GM12878 (cell line): ENCODE data around the gene GPAT2.
"Not testable (repeated sequence)": the region's sequence is repeated elsewhere in the genome, so short reads cannot be mapped to it uniquely, and the experiment has no call there.

Source experiments
- EP300 ChIP-seq, 2 experiments: fragments of 150-350 bp in 1 of 2; IDR thresholded peaks; 2 replicates each; pipeline ENCODE4 v1.6.1; 2011 to 2012; ENCODE audit warnings: low read depth in 2 of 2, low read length in 2 of 2, borderline replicate concordance in 1 of 2, improper control_type of control experiment in 1 of 2, inconsistent platforms in 1 of 2; ENCODE audit not compliant: control insufficient read depth in 1 of 2
- EZH2 ChIP-seq: IDR thresholded peaks from 2 replicates; pipeline ENCODE4 v1.6.1; 2012; ENCODE audit warnings: low read depth, mild to moderate bottlenecking, control low read depth, inconsistent platforms, low read length, borderline replicate concordance; ENCODE audit not compliant: control insufficient read depth
- FOXM1 ChIP-seq: IDR thresholded peaks from 2 replicates; pipeline ENCODE4 v1.6.1; 2012; ENCODE audit warnings: low read depth, mild to moderate bottlenecking, inconsistent platforms, low read length, moderate library complexity
- GATAD2B ChIP-seq: fragments of 450-650 bp; conservative IDR thresholded peaks from 2 replicates; pipeline ENCODE4 v1.6.1; 2017; ENCODE audit warnings: low read depth, mild to moderate bottlenecking, moderate library complexity
- MEF2A ChIP-seq: IDR thresholded peaks from 2 replicates; pipeline ENCODE4 v1.6.1; 2011; ENCODE audit warnings: low read depth, mild to moderate bottlenecking, low read length, moderate library complexity; ENCODE audit not compliant: insufficient read depth
- POLR2A ChIP-seq: IDR thresholded peaks from 2 replicates; pipeline ENCODE4 v1.6.1; 2011; ENCODE audit warnings: low read depth, mild to moderate bottlenecking, low read length
- POLR2AphosphoS5 ChIP-seq: IDR thresholded peaks from 2 replicates; pipeline ENCODE4 v1.6.1; 2011; ENCODE audit warnings: mild to moderate bottlenecking, low read length, inconsistent platforms
- ZNF207 ChIP-seq: fragments of 450-650 bp; IDR thresholded peaks from 2 replicates; pipeline ENCODE4 v1.6.1; 2014; ENCODE audit warnings: antibody characterized with exemption, mild to moderate bottlenecking, borderline replicate concordance
- ZNF274 ChIP-seq: IDR thresholded peaks from one replicate; pipeline ENCODE4 v1.8.0; 2011; ENCODE audit not compliant: insufficient read length, insufficient read depth
- TF ChIP-seq, protein P1 (sequence below), 3 experiments: IDR thresholded peaks in 2 of 3; conservative IDR thresholded peaks in 1 of 3; 2 replicates each; pipeline ENCODE4 v1.5.1; 2011; ENCODE audit warnings: low read depth in 3 of 3, low read length in 3 of 3, mild to moderate bottlenecking in 3 of 3, control low read depth in 2 of 3, moderate library complexity in 2 of 3, inconsistent platforms in 1 of 3, mixed read lengths in 1 of 3; ENCODE audit not compliant: control insufficient read depth in 2 of 3, insufficient read depth in 1 of 3; ENCODE audit errors: extremely low read depth in 1 of 3
- TF ChIP-seq, protein P2 (sequence below): IDR thresholded peaks from 2 replicates; pipeline ENCODE4 v1.6.1; 2012; ENCODE audit warnings: mild to moderate bottlenecking, low read depth, low read length
- TF ChIP-seq, protein P3 (sequence below): fragments of 450-650 bp; formaldehyde crosslinking; IDR thresholded peaks from 2 replicates; pipeline ENCODE4 v1.5.0; 2022; ENCODE audit warnings: mild to moderate bottlenecking, missing genetic modification characterization
- TF ChIP-seq, protein P4 (sequence below): IDR thresholded peaks from 2 replicates; pipeline ENCODE4 v1.6.1; 2012; ENCODE audit warnings: low read length, inconsistent platforms
- TF ChIP-seq, protein P5 (sequence below): IDR thresholded peaks from 2 replicates; pipeline ENCODE4 v1.6.1; 2011; ENCODE audit warnings: borderline replicate concordance, low read depth, mild to moderate bottlenecking, moderate library complexity, low read length; ENCODE audit not compliant: insufficient read depth, poor library complexity, severe bottlenecking

DNA sequence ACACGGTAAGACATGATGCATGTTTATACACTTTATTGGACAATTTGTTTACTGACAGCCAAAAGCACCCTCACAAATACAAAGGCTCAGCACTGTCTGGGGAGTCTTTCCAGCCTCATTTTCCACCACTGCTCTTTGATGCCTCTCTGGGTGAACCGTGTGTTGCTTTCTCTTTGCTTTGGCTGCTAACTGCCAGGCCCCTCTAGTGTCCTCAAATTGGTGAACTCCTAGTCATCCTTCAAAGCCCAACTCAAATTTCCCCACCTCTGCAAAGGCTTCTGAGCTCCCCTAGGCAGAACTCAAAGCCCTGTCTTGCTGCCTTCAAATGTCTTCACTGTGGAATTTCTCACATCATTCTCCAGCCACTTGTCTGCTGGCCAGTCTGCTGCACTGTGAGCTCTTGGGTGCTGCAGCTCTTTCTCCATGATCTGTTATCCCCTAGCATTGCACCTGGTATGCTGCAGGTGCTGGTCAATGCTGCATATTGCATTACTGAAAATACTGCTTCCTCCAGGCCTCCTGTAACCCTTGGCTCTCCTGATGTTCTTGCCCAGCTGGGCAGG, 32.5 kb upstream of the GPAT2 start:
- not testable (repeated sequence) for TF ChIP-seq EZH2; POLR2A; POLR2AphosphoS5; MEF2A; GATAD2B; EP300 (IDR thresholded peaks at IDR 0.05; ENCODE audit: borderline replicate concordance in 1 of 2, control insufficient read depth in 1 of 2, low read depth in 2 of 2, low read length in 2 of 2); ZNF274; FOXM1; ZNF207
- TF ChIP-seq, protein P1, sequence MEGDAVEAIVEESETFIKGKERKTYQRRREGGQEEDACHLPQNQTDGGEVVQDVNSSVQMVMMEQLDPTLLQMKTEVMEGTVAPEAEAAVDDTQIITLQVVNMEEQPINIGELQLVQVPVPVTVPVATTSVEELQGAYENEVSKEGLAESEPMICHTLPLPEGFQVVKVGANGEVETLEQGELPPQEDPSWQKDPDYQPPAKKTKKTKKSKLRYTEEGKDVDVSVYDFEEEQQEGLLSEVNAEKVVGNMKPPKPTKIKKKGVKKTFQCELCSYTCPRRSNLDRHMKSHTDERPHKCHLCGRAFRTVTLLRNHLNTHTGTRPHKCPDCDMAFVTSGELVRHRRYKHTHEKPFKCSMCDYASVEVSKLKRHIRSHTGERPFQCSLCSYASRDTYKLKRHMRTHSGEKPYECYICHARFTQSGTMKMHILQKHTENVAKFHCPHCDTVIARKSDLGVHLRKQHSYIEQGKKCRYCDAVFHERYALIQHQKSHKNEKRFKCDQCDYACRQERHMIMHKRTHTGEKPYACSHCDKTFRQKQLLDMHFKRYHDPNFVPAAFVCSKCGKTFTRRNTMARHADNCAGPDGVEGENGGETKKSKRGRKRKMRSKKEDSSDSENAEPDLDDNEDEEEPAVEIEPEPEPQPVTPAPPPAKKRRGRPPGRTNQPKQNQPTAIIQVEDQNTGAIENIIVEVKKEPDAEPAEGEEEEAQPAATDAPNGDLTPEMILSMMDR (IDR thresholded peaks at IDR 0.05 in 2 of 3, conservative IDR thresholded peaks at IDR 0.05 in 1 of 3; ENCODE audit: control insufficient read depth in 2 of 3, extremely low read depth in 1 of 3, insufficient read depth in 1 of 3, low read depth in 3 of 3, low read length in 3 of 3), result not testable (repeated sequence)
- TF ChIP-seq, protein P2, sequence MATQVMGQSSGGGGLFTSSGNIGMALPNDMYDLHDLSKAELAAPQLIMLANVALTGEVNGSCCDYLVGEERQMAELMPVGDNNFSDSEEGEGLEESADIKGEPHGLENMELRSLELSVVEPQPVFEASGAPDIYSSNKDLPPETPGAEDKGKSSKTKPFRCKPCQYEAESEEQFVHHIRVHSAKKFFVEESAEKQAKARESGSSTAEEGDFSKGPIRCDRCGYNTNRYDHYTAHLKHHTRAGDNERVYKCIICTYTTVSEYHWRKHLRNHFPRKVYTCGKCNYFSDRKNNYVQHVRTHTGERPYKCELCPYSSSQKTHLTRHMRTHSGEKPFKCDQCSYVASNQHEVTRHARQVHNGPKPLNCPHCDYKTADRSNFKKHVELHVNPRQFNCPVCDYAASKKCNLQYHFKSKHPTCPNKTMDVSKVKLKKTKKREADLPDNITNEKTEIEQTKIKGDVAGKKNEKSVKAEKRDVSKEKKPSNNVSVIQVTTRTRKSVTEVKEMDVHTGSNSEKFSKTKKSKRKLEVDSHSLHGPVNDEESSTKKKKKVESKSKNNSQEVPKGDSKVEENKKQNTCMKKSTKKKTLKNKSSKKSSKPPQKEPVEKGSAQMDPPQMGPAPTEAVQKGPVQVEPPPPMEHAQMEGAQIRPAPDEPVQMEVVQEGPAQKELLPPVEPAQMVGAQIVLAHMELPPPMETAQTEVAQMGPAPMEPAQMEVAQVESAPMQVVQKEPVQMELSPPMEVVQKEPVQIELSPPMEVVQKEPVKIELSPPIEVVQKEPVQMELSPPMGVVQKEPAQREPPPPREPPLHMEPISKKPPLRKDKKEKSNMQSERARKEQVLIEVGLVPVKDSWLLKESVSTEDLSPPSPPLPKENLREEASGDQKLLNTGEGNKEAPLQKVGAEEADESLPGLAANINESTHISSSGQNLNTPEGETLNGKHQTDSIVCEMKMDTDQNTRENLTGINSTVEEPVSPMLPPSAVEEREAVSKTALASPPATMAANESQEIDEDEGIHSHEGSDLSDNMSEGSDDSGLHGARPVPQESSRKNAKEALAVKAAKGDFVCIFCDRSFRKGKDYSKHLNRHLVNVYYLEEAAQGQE, result not testable (repeated sequence)
- TF ChIP-seq, protein P3, sequence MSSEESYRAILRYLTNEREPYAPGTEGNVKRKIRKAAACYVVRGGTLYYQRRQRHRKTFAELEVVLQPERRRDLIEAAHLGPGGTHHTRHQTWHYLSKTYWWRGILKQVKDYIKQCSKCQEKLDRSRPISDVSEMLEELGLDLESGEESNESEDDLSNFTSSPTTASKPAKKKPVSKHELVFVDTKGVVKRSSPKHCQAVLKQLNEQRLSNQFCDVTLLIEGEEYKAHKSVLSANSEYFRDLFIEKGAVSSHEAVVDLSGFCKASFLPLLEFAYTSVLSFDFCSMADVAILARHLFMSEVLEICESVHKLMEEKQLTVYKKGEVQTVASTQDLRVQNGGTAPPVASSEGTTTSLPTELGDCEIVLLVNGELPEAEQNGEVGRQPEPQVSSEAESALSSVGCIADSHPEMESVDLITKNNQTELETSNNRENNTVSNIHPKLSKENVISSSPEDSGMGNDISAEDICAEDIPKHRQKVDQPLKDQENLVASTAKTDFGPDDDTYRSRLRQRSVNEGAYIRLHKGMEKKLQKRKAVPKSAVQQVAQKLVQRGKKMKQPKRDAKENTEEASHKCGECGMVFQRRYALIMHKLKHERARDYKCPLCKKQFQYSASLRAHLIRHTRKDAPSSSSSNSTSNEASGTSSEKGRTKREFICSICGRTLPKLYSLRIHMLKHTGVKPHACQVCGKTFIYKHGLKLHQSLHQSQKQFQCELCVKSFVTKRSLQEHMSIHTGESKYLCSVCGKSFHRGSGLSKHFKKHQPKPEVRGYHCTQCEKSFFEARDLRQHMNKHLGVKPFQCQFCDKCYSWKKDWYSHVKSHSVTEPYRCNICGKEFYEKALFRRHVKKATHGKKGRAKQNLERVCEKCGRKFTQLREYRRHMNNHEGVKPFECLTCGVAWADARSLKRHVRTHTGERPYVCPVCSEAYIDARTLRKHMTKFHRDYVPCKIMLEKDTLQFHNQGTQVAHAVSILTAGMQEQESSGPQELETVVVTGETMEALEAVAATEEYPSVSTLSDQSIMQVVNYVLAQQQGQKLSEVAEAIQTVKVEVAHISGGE (CRISPR knock-in tag), result not testable (repeated sequence)
- TF ChIP-seq, protein P4, sequence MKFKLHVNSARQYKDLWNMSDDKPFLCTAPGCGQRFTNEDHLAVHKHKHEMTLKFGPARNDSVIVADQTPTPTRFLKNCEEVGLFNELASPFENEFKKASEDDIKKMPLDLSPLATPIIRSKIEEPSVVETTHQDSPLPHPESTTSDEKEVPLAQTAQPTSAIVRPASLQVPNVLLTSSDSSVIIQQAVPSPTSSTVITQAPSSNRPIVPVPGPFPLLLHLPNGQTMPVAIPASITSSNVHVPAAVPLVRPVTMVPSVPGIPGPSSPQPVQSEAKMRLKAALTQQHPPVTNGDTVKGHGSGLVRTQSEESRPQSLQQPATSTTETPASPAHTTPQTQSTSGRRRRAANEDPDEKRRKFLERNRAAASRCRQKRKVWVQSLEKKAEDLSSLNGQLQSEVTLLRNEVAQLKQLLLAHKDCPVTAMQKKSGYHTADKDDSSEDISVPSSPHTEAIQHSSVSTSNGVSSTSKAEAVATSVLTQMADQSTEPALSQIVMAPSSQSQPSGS, result not testable (repeated sequence)
- TF ChIP-seq, protein P5, sequence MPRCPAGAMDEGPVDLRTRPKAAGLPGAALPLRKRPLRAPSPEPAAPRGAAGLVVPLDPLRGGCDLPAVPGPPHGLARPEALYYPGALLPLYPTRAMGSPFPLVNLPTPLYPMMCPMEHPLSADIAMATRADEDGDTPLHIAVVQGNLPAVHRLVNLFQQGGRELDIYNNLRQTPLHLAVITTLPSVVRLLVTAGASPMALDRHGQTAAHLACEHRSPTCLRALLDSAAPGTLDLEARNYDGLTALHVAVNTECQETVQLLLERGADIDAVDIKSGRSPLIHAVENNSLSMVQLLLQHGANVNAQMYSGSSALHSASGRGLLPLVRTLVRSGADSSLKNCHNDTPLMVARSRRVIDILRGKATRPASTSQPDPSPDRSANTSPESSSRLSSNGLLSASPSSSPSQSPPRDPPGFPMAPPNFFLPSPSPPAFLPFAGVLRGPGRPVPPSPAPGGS, result not testable (repeated sequence)
